Amygdala (tissue), 56 donors: ENCODE measurements around the gene NRN1.
"Not testable (repeated sequence)": the region's sequence is repeated elsewhere in the genome, so short reads cannot be mapped to it uniquely, and the experiment has no call there.

Experiments used
- DNase-seq, 56 donors: peaks; one replicate each; lab custom pipeline; 2025; lab: John Stamatoyannopoulos, UW

Gene NRN1

GRCh38 chr6:5986861-5987260, 19.9 kb downstream of the NRN1 start:
- no peak for DNase-seq

- no peak for DNase-seq
Observed at GRCh38 chr6:5984150-5985089, 22.3 kb downstream of the NRN1 start.

GRCh38 chr6:5981126-5982026, 25.3 kb downstream of the NRN1 start:
- no peak for DNase-seq

GRCh38 chr6:5979650-5980420, 26.9 kb downstream of the NRN1 start:
- DNase-seq: no peak

GRCh38 chr6:5976811-5977210, 29.9 kb downstream of the NRN1 start:
- no peak for DNase-seq

- DNase-seq: peak in 7 of 56 donors; percentile 4 to 14 (median 7)
Observed at GRCh38 chr6:5968817-5969734, 37.6 kb downstream of the NRN1 start.

GRCh38 chr6:5968036-5968435, 38.7 kb downstream of the NRN1 start:
- not testable (repeated sequence) for DNase-seq

GRCh38 chr6:5967594-5967993, 39.1 kb downstream of the NRN1 start:
- no peak for DNase-seq

- no peak for DNase-seq
Observed at GRCh38 chr6:5962794-5963193, 43.9 kb downstream of the NRN1 start.

- no peak for DNase-seq
Observed at GRCh38 chr6:5961836-5962235, 44.9 kb downstream of the NRN1 start.

- no peak for DNase-seq
Observed at GRCh38 chr6:5960456-5960855, 46.3 kb downstream of the NRN1 start.

- DNase-seq: no peak
Observed at GRCh38 chr6:5958921-5959320, 47.8 kb downstream of the NRN1 start.

GRCh38 chr6:5956939-5957338, 49.8 kb downstream of the NRN1 start:
- no peak for DNase-seq

- DNase-seq: peak in 1 of 56 donors; percentile 3
Observed at GRCh38 chr6:5950361-5950785, 56.4 kb downstream of the NRN1 start.
